Testis (tissue), 3 donors: ENCODE results near the gene M6PR. TPM values are rescaled to one million over a fixed set of nuclear protein-coding genes. Genes with fewer than 3 reads are reported as not detected.
"Not testable (repeated sequence)": the region's sequence is repeated elsewhere in the genome, so short reads cannot be mapped to it uniquely, and the experiment has no call there.

Experiments used
- DNase-seq: peaks from one replicate; pipeline ENCODE4 v3.0.0-alpha.2; 2019
- H3K27ac ChIP-seq, 2 donors: fragments of 200-600 bp; sonication (generic); one replicate each; pipeline ENCODE4 v1.5.1; 2019
- H3K27me3 ChIP-seq: fragments of 200-600 bp; sonication (generic); one replicate; pipeline ENCODE4 v1.5.1; 2019
- H3K36me3 ChIP-seq: fragments of 200-600 bp; sonication (generic); one replicate; pipeline ENCODE4 v1.5.1; 2017; ENCODE audit warnings: low read depth; ENCODE audit errors: missing control alignments
- H3K4me1 ChIP-seq: fragments of 200-600 bp; sonication (generic); one replicate; pipeline ENCODE4 v1.5.1; 2019
- H3K4me3 ChIP-seq, 2 donors: fragments of 200-600 bp; sonication (generic); one replicate each; pipeline ENCODE4 v1.5.1; 2017 to 2019
- H3K9me3 ChIP-seq: fragments of 200-600 bp; sonication (generic); one replicate; pipeline ENCODE4 v1.5.1; 2017
- POLR2A ChIP-seq: fragments of 450-650 bp; IDR thresholded peaks from one replicate; pipeline ENCODE4 v1.6.1; 2017; ENCODE audit warnings: antibody characterized with exemption, mild to moderate bottlenecking, moderate library complexity
- WGBS, 2 donors: methylation state at CpG; one replicate each; pipeline ENCODE4 v1.1.5; 2018; 5-methylcytosine and 5-hydroxymethylcytosine counted together
- intact Hi-C: fragments of 100-400 bp; cut with DNase I; formaldehyde crosslinking; loops from one replicate; pipeline ENCODE4 v1.15.1; 2023; ENCODE audit warnings: low total_unique reads
- polyA plus RNA-seq: library from polyadenylated mRNA; stranded (reverse); fragments of 350-450 nt; fragmentation: Illumina TruSeq; extraction: RNeasy Lipid Tissue Mini Kit (QIAGEN cat#74804); gene quantifications from one replicate; pipeline ENCODE4 v1.2.3, GENCODE V29; 2014; ENCODE audit warnings: low read depth, low replicate concordance; ENCODE audit not compliant: insufficient read depth
- total RNA-seq, 2 donors: library from RNA; depleted of rRNA; stranded (reverse); fragments of >200 nt; gene quantifications; one replicate each; pipeline ENCODE4 v1.2.3, GENCODE V29; 2016
- TF ChIP-seq, protein P1 (sequence below), 3 experiments: fragments of 450-650 bp in 2 of 3; fragments of 200-600 bp in 1 of 3; sonication (generic) in 1 of 3; IDR thresholded peaks; one replicate each; pipeline ENCODE4 v1.5.1; 2016 to 2019; ENCODE audit warnings: antibody characterized with exemption in 3 of 3, mild to moderate bottlenecking in 2 of 3, moderate library complexity in 1 of 3

The M6PR gene
- total and polyA plus RNA-seq, 3 donors from 2014 or later, result 127 to 172 (median 166) TPM

DNA sequence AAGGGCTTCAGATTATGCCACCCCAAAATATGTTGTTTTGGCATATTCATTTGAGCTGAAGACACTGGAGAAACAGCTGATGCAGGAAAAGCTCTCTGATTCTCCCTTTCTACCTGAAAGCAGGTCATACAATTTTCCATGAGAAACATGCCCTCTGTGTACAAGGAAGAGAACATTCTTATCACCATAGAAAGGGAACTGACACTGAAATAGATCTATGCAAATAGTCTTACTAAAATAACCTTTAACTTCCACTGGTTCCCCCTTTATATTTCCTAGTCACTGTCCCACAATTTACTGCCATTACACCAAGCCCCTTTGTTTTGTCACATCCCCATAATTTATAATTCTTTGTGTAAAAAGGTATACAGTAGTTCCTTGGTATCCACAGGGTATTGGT is 44.8 kb downstream of the M6PR start:
- intact Hi-C loops, result no loop called here
- Histone ChIP-seq H3K4me3 (no peak overlapping the region), H3K27ac (no peak overlapping the region), H3K9me3 (no peaks in the 10 kb centered on the region), H3K36me3 (no peaks in the 10 kb centered on the region), H3K27me3 (no peaks in the 10 kb centered on the region), H3K4me1 (peaks cover 1% of the 10 kb centered on the region)
- no peak for DNase-seq
- TF ChIP-seq, protein P1, sequence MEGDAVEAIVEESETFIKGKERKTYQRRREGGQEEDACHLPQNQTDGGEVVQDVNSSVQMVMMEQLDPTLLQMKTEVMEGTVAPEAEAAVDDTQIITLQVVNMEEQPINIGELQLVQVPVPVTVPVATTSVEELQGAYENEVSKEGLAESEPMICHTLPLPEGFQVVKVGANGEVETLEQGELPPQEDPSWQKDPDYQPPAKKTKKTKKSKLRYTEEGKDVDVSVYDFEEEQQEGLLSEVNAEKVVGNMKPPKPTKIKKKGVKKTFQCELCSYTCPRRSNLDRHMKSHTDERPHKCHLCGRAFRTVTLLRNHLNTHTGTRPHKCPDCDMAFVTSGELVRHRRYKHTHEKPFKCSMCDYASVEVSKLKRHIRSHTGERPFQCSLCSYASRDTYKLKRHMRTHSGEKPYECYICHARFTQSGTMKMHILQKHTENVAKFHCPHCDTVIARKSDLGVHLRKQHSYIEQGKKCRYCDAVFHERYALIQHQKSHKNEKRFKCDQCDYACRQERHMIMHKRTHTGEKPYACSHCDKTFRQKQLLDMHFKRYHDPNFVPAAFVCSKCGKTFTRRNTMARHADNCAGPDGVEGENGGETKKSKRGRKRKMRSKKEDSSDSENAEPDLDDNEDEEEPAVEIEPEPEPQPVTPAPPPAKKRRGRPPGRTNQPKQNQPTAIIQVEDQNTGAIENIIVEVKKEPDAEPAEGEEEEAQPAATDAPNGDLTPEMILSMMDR (IDR thresholded peaks at IDR 0.05), result no peak
- TF ChIP-seq POLR2A, result no peak

DNA sequence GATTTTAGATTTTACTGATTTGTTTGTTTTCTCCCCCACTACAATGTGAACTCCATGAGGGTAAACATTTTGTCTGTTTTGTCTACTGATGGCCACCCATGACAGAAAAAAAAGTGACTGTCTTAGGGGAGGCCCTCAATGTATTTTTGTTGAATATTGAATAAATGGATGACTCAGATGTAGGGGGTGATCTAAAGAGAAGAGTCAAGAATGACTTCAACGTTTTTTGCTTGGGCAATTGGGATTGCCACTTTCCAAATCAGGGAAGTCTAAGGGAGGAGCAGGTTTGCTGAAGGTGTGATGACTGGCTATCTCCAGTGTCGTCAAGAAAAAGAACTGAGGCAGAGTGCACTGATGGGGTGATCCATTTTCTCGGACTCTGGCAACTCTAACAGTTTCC is 45.8 kb downstream of the M6PR start:
- H3K4me1 ChIP-seq, result peaks cover 3% of the 10 kb centered on the region
- no peak overlapping the region for H3K4me3 ChIP-seq
- intact Hi-C loops, result no loop called here
- H3K9me3 ChIP-seq, result no peaks in the 10 kb centered on the region
- TF ChIP-seq, protein P1 (IDR thresholded peaks at IDR 0.05), result no peak
- no peak for TF ChIP-seq POLR2A
- 78 to 90% methylated on average over 3 of the region's 3 CpGs for WGBS, 2 donors
- H3K27ac ChIP-seq, result no peak overlapping the region
- H3K36me3 ChIP-seq, result no peaks in the 10 kb centered on the region
- no peaks in the 10 kb centered on the region for H3K27me3 ChIP-seq
- DNase-seq, result no peak

DNA sequence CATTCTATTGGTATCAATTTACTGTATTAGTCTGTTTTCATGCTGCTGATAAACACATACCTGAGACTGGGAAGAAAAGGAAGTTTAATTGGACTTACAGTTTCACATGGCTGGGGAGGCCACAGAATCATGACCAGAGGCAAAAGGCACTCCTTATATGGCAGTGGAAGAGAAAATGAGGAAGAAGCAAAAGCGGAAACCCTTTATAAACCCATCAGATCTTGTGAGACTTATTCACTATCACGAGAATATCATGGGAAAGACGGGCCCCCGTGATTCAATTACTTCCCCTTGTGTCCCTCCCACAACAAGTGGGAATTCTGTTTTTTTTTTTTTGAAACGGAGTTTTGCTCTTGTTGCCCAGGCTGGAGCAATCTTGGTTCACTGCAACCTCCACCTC is 46.7 kb downstream of the M6PR start:
- not testable (repeated sequence) for H3K27ac ChIP-seq

GRCh38 chr12:8899830-8900229 is 49.6 kb downstream of the M6PR start:
- 86 to 87% methylated on average over 6 of the region's 6 CpGs for WGBS, 2 donors
- Histone ChIP-seq H3K36me3 (no peaks in the 10 kb centered on the region), H3K4me1 (peaks cover 3% of the 10 kb centered on the region), H3K27ac (no peak overlapping the region), H3K4me3 (no peak overlapping the region), H3K27me3 (no peaks in the 10 kb centered on the region), H3K9me3 (no peaks in the 10 kb centered on the region)
- DNase-seq, result no peak
- intact Hi-C loops, result no loop called here
- TF ChIP-seq, protein P1 (IDR thresholded peaks at IDR 0.05), result no peak
- TF ChIP-seq POLR2A, result no peak

More for the DNA sequence above, 46.7 kb downstream of the M6PR start:
- H3K4me3 ChIP-seq, H3K36me3 ChIP-seq, H3K27me3 ChIP-seq, intact Hi-C loops, H3K4me1 ChIP-seq, H3K9me3 ChIP-seq, DNase-seq: not testable (repeated sequence)
- 82 to 84% methylated on average over 5 of the region's 5 CpGs for WGBS, 2 donors

- 90 to 95% methylated on average over 7 of the region's 7 CpGs for WGBS, 2 donors
- peaks cover 3% of the 10 kb centered on the region for H3K4me1 ChIP-seq
- no peak overlapping the region for H3K27ac ChIP-seq
- TF ChIP-seq, protein P1 (IDR thresholded peaks at IDR 0.05), result no peak
- TF ChIP-seq POLR2A, result no peak
- no peak overlapping the region for H3K4me3 ChIP-seq
- no peak for DNase-seq
- intact Hi-C loops, result no loop called here
- no peaks in the 10 kb centered on the region for H3K36me3 ChIP-seq
- H3K27me3 ChIP-seq, result no peaks in the 10 kb centered on the region
- H3K9me3 ChIP-seq, result no peaks in the 10 kb centered on the region
Measured at GRCh38 chr12:8897081-8897480, 52.4 kb downstream of the M6PR start.
